HL-60/S4 treated with retinoic acid at 250 ng/mL for 4 days and 3 days (cell line): Measurements from ENCODE around the gene MAP2K3.

Experiments used
- in situ Hi-C: fragments of 300-500 bp; cut with MboI; formaldehyde crosslinking; loops from 2 replicates; pipeline ENCODE4 v1.7.0; 2022; ENCODE audit warnings: low sequenced_read_pairs

Gene MAP2K3

GRCh38 chr17:21306611-21307272 lies 22.2 kb downstream of the MAP2K3 start:
- in situ Hi-C loops = loop anchor here (25.0 kb wide), 1 partner anchor 481 kb away; no protein-coding TSS in a partner anchor

- in situ Hi-C loops = loop anchor here (25.0 kb wide), 1 partner anchor 480 kb away; no protein-coding TSS in a partner anchor
These were observed 22.7 kb downstream of the MAP2K3 start for GRCh38 chr17:21307273-21307625.

GRCh38 chr17:21308931-21309381 lies 24.4 kb downstream of the MAP2K3 start:
- in situ Hi-C loops = loop anchor here (25.0 kb wide), 1 partner anchor 478 kb away; no protein-coding TSS in a partner anchor

GRCh38 chr17:21310061-21310765 lies 25.7 kb downstream of the MAP2K3 start:
- in situ Hi-C loops = loop anchor here (25.0 kb wide), 1 partner anchor 477 kb away; no protein-coding TSS in a partner anchor

- in situ Hi-C loops = loop anchor here (25.0 kb wide), 1 partner anchor 476 kb away; no protein-coding TSS in a partner anchor
These were observed 26.5 kb downstream of the MAP2K3 start for GRCh38 chr17:21310766-21311602.

GRCh38 chr17:21313320-21313719 lies 28.8 kb downstream of the MAP2K3 start:
- in situ Hi-C loops = loop anchor here (25.0 kb wide), 1 partner anchor 474 kb away; no protein-coding TSS in a partner anchor

- in situ Hi-C loops = loop anchor here (25.0 kb wide), 1 partner anchor 474 kb away; no protein-coding TSS in a partner anchor
These were observed 29.2 kb downstream of the MAP2K3 start for GRCh38 chr17:21313761-21314160.

GRCh38 chr17:21314261-21314664 lies 29.8 kb downstream of the MAP2K3 start:
- in situ Hi-C loops = loop anchor here (25.0 kb wide), 1 partner anchor 473 kb away; no protein-coding TSS in a partner anchor

GRCh38 chr17:21314701-21315111 lies 30.2 kb downstream of the MAP2K3 start:
- in situ Hi-C loops = loop anchor here (25.0 kb wide), 1 partner anchor 473 kb away; no protein-coding TSS in a partner anchor

- in situ Hi-C loops = loop anchor here (25.0 kb wide), 1 partner anchor 472 kb away; no protein-coding TSS in a partner anchor
These were observed 30.9 kb downstream of the MAP2K3 start for GRCh38 chr17:21315246-21316000.

- in situ Hi-C loops = loop anchor here (25.0 kb wide), 1 partner anchor 471 kb away; no protein-coding TSS in a partner anchor
These were observed 31.8 kb downstream of the MAP2K3 start for GRCh38 chr17:21316212-21316886.

GRCh38 chr17:21316887-21317500 lies 32.5 kb downstream of the MAP2K3 start:
- in situ Hi-C loops = loop anchor here (25.0 kb wide), 1 partner anchor 470 kb away; no protein-coding TSS in a partner anchor

GRCh38 chr17:21317821-21318220 lies 33.3 kb downstream of the MAP2K3 start:
- in situ Hi-C loops = loop anchor here (25.0 kb wide), 1 partner anchor 469 kb away; no protein-coding TSS in a partner anchor

GRCh38 chr17:21318439-21318838 lies 33.9 kb downstream of the MAP2K3 start:
- in situ Hi-C loops = loop anchor here (25.0 kb wide), 1 partner anchor 469 kb away; no protein-coding TSS in a partner anchor

- in situ Hi-C loops = loop anchor here (25.0 kb wide), 1 partner anchor 468 kb away; no protein-coding TSS in a partner anchor
These were observed 34.3 kb downstream of the MAP2K3 start for GRCh38 chr17:21318856-21319255.

GRCh38 chr17:21319256-21319655 lies 34.7 kb downstream of the MAP2K3 start:
- in situ Hi-C loops = loop anchor here (25.0 kb wide), 1 partner anchor 468 kb away; no protein-coding TSS in a partner anchor

- in situ Hi-C loops = loop anchor here (25.0 kb wide), 1 partner anchor 467 kb away; no protein-coding TSS in a partner anchor
These were observed 35.3 kb downstream of the MAP2K3 start for GRCh38 chr17:21319686-21320375.

GRCh38 chr17:21320430-21320829 lies 35.9 kb downstream of the MAP2K3 start:
- in situ Hi-C loops = loop anchor here (25.0 kb wide), 1 partner anchor 467 kb away; no protein-coding TSS in a partner anchor
